GM12878 (cell line): ENCODE data around the gene SLC44A4. TPM values are rescaled to one million over a fixed set of nuclear protein-coding genes. Genes with fewer than 3 reads are reported as not detected.

Experiments used
- ASH2L ChIP-seq: fragments of 300-600, 200-600 bp; sonication (generic); IDR thresholded peaks from 2 replicates; pipeline ENCODE4 v1.6.1; 2017; ENCODE audit warnings: low read depth, mild to moderate bottlenecking, borderline replicate concordance
- BHLHE40 ChIP-seq, 2 experiments: fragments of 450-650 bp in 1 of 2; IDR thresholded peaks; 2 replicates each; pipeline ENCODE4 v1.6.1; 2011 to 2017; ENCODE audit warnings: low read depth in 2 of 2, borderline replicate concordance in 1 of 2, improper control_type of control experiment in 1 of 2, low read length in 1 of 2, mild to moderate bottlenecking in 1 of 2
- CBX3 ChIP-seq: fragments of 200-600 bp; sonication (generic); IDR thresholded peaks from 2 replicates; pipeline ENCODE4 v1.6.1; 2016; ENCODE audit warnings: low read depth, borderline replicate concordance
- HDAC2 ChIP-seq: fragments of 200-600 bp; sonication (generic); IDR thresholded peaks from 2 replicates; pipeline ENCODE4 v1.6.1; 2017
- NRF1 ChIP-seq: conservative IDR thresholded peaks from 2 replicates; pipeline ENCODE4 v1.6.1; 2011; ENCODE audit warnings: mild to moderate bottlenecking, low read depth, low read length, improper control_type of control experiment
- PAX8 ChIP-seq: fragments of 450-650 bp; IDR thresholded peaks from 2 replicates; pipeline ENCODE4 v1.6.1; 2017; ENCODE audit warnings: mild to moderate bottlenecking, moderate library complexity
- RFX5 ChIP-seq: IDR thresholded peaks from 2 replicates; pipeline ENCODE4 v1.6.1; 2011; ENCODE audit warnings: low read depth, low read length, improper control_type of control experiment
- SMAD1 ChIP-seq: fragments of 450-650 bp; IDR thresholded peaks from 2 replicates; pipeline ENCODE4 v1.6.1; 2018; ENCODE audit warnings: mild to moderate bottlenecking, low read depth; ENCODE audit not compliant: partially characterized antibody
- SREBF2 ChIP-seq: IDR thresholded peaks from 2 replicates; pipeline ENCODE4 v1.6.1; 2012; ENCODE audit warnings: mild to moderate bottlenecking, low read length
- STAT1 ChIP-seq: fragments of 450-650 bp; conservative IDR thresholded peaks from 2 replicates; pipeline ENCODE4 v1.6.1; 2014; ENCODE audit warnings: antibody characterized with exemption, mild to moderate bottlenecking
- STAT3 ChIP-seq: IDR thresholded peaks from 2 replicates; pipeline ENCODE4 v1.6.1; 2011; ENCODE audit warnings: low read depth, low read length, improper control_type of control experiment
- TARDBP ChIP-seq: IDR thresholded peaks from 2 replicates; pipeline ENCODE4 v1.6.1; 2016; ENCODE audit warnings: borderline replicate concordance
- WRNIP1 ChIP-seq: IDR thresholded peaks from 2 replicates; pipeline ENCODE4 v1.6.1; 2011; ENCODE audit warnings: low read depth, low read length, improper control_type of control experiment, borderline replicate concordance
- YBX1 ChIP-seq: fragments of 450-650 bp; IDR thresholded peaks from 2 replicates; pipeline ENCODE4 v1.6.1; 2016; ENCODE audit warnings: antibody characterized with exemption
- polyA plus RNA-seq, 11 experiments: library from polyadenylated mRNA; depleted of rRNA in 4 of 11; unstranded in 6 of 11; stranded (reverse) in 5 of 11; fragments of >200 nt; fragmentation: Nextera tagmentation in 4 of 11; fragmentation: Illumina TruSeq in 1 of 11; extraction: Ambion mirVana in 4 of 11; extraction: Trizol in 1 of 11; gene quantifications; 1 replicate in 1 of 11; 2 replicates in 10 of 11; pipeline versions ENCODE4 v1.2.1 to v1.2.3, GENCODE V29; 2011 to 2016; ENCODE audit warnings: inconsistent platforms in 2 of 11, missing spikeins in 2 of 11, low read depth in 1 of 11
- total RNA-seq, 4 experiments: library from RNA; depleted of rRNA in 3 of 4; stranded (reverse); fragments of >200 nt in 3 of 4; fragmentation: Illumina TruSeq in 1 of 4; extraction: Trizol in 1 of 4; gene quantifications; 2 replicates each; pipeline versions ENCODE4 v1.2.1 to v1.2.3, GENCODE V29; 2013 to 2021
- TF ChIP-seq, protein P1 (sequence below): IDR thresholded peaks from 2 replicates; pipeline ENCODE4 v1.6.1; 2012; ENCODE audit warnings: mild to moderate bottlenecking, low read depth, low read length
- TF ChIP-seq, protein P2 (sequence below): fragments of 450-650 bp; IDR thresholded peaks from 2 replicates; pipeline ENCODE4 v1.6.1; 2016; ENCODE audit warnings: mild to moderate bottlenecking
- TF ChIP-seq, protein P3 (sequence below): fragments of 450-650 bp; formaldehyde crosslinking; IDR thresholded peaks from 2 replicates; pipeline ENCODE4 v1.4.0; 2022; ENCODE audit warnings: mild to moderate bottlenecking, moderate library complexity
- TF ChIP-seq, protein P4 (sequence below): fragments of 450-650 bp; IDR thresholded peaks from 2 replicates; pipeline ENCODE4 v1.6.1; 2018; ENCODE audit warnings: borderline replicate concordance, mild to moderate bottlenecking; ENCODE audit not compliant: partially characterized antibody
- TF ChIP-seq, protein P5 (sequence below): IDR thresholded peaks from 2 replicates; pipeline ENCODE4 v1.6.1; 2012; ENCODE audit warnings: low read depth, low read length, improper control_type of control experiment

SLC44A4 gene
- total and polyA plus RNA-seq, 10 of the 15 experiments (the other 5 are each of a cell fraction or from before 2014, with no cell fraction given) = 0.04 to 0.24 (median 0.15) TPM; not detected in 3

DNA sequence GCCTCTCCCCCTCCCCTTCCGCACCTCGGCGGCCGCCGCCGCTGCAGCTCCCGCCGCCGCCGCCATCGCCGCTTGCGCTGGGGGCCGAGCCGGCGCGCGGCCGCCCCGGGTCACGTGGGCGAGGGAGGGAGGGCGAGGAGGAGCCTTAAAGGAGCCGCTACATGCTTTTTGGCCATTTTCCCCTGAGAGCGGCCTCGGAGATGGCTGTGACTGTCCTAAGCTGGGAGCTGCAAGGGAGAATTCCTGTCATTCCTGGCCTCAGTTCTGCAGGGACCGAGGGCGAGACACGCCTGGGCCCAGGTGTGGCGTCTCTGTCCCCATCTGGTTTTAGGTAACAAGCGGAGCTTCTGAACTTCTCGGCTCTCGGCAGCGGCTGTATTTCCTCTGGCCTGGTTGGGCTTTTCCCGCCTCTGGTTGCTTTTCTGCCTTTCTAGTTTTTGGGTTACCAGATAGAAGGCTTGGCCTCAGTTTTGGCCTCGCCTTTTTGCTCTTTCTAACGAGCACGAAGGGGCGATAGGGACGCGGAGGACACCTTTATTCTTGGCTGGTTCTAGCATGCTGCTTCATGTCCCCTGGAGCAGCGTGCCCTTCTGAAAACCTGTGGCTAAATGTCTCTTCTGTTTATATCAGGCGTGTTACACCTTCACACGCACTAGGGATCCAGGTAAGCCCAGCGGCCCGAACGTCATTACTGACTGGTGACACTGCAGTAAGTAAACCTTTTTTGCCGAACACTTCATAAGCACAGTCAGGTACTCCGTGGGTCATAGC is 19.0 kb upstream of the SLC44A4 start, which contains the start of gene EHMT2 (continued):
- TF ChIP-seq STAT3 (no peak), SMAD1 (no peak), SREBF2 (no peak), YBX1 (no peak), WRNIP1 (no peak), RFX5 (no peak), HDAC2 (no peak), STAT1 (no peak), PAX8 (no peak), NRF1 (no peak), BHLHE40 (IDR thresholded peaks at IDR 0.05; ENCODE audit: borderline replicate concordance in 1 of 2, low read depth in 2 of 2, low read length in 1 of 2) (peak; percentile 36 to 83; a peak in 3 of 4 replicates), ASH2L (no peak), TARDBP (no peak), CBX3 (no peak)
- TF ChIP-seq, protein P1, sequence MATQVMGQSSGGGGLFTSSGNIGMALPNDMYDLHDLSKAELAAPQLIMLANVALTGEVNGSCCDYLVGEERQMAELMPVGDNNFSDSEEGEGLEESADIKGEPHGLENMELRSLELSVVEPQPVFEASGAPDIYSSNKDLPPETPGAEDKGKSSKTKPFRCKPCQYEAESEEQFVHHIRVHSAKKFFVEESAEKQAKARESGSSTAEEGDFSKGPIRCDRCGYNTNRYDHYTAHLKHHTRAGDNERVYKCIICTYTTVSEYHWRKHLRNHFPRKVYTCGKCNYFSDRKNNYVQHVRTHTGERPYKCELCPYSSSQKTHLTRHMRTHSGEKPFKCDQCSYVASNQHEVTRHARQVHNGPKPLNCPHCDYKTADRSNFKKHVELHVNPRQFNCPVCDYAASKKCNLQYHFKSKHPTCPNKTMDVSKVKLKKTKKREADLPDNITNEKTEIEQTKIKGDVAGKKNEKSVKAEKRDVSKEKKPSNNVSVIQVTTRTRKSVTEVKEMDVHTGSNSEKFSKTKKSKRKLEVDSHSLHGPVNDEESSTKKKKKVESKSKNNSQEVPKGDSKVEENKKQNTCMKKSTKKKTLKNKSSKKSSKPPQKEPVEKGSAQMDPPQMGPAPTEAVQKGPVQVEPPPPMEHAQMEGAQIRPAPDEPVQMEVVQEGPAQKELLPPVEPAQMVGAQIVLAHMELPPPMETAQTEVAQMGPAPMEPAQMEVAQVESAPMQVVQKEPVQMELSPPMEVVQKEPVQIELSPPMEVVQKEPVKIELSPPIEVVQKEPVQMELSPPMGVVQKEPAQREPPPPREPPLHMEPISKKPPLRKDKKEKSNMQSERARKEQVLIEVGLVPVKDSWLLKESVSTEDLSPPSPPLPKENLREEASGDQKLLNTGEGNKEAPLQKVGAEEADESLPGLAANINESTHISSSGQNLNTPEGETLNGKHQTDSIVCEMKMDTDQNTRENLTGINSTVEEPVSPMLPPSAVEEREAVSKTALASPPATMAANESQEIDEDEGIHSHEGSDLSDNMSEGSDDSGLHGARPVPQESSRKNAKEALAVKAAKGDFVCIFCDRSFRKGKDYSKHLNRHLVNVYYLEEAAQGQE = no peak
- TF ChIP-seq, protein P2, sequence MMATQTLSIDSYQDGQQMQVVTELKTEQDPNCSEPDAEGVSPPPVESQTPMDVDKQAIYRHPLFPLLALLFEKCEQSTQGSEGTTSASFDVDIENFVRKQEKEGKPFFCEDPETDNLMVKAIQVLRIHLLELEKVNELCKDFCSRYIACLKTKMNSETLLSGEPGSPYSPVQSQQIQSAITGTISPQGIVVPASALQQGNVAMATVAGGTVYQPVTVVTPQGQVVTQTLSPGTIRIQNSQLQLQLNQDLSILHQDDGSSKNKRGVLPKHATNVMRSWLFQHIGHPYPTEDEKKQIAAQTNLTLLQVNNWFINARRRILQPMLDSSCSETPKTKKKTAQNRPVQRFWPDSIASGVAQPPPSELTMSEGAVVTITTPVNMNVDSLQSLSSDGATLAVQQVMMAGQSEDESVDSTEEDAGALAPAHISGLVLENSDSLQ = no peak
- TF ChIP-seq, protein P3, sequence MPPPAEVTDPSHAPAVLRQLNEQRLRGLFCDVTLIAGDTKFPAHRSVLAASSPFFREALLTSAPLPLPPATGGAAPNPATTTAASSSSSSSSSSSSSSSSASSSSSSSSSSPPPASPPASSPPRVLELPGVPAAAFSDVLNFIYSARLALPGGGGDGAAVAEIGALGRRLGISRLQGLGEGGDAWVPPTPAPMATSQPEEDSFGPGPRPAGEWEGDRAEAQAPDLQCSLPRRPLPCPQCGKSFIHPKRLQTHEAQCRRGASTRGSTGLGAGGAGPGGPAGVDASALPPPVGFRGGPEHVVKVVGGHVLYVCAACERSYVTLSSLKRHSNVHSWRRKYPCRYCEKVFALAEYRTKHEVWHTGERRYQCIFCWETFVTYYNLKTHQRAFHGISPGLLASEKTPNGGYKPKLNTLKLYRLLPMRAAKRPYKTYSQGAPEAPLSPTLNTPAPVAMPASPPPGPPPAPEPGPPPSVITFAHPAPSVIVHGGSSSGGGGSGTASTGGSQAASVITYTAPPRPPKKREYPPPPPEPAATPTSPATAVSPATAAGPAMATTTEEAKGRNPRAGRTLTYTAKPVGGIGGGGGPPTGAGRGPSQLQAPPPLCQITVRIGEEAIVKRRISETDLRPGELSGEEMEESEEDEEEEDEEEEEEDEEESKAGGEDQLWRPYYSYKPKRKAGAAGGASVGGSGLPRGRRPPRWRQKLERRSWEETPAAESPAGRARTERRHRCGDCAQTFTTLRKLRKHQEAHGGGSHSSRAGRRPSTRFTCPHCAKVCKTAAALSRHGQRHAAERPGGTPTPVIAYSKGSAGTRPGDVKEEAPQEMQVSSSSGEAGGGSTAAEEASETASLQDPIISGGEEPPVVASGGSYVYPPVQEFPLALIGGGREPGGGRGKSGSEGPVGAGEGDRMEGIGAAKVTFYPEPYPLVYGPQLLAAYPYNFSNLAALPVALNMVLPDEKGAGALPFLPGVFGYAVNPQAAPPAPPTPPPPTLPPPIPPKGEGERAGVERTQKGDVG (CRISPR knock-in tag) = no peak
- TF ChIP-seq, protein P4, sequence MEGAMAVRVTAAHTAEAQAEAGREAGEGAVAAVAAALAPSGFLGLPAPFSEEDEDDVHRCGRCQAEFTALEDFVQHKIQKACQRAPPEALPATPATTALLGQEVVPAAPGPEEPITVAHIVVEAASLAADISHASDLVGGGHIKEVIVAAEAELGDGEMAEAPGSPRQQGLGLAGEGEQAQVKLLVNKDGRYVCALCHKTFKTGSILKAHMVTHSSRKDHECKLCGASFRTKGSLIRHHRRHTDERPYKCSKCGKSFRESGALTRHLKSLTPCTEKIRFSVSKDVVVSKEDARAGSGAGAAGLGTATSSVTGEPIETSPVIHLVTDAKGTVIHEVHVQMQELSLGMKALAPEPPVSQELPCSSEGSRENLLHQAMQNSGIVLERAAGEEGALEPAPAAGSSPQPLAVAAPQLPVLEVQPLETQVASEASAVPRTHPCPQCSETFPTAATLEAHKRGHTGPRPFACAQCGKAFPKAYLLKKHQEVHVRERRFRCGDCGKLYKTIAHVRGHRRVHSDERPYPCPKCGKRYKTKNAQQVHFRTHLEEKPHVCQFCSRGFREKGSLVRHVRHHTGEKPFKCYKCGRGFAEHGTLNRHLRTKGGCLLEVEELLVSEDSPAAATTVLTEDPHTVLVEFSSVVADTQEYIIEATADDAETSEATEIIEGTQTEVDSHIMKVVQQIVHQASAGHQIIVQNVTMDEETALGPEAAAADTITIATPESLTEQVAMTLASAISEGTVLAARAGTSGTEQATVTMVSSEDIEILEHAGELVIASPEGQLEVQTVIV = no peak
- TF ChIP-seq, protein P5, sequence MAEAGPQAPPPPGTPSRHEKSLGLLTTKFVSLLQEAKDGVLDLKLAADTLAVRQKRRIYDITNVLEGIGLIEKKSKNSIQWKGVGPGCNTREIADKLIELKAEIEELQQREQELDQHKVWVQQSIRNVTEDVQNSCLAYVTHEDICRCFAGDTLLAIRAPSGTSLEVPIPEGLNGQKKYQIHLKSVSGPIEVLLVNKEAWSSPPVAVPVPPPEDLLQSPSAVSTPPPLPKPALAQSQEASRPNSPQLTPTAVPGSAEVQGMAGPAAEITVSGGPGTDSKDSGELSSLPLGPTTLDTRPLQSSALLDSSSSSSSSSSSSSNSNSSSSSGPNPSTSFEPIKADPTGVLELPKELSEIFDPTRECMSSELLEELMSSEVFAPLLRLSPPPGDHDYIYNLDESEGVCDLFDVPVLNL = 0 out of 2 replicates have a peak, but pooled peaks have one; percentile 20
